T1000 (cell line): Measurements from ENCODE around the gene PPP1R1A.

Experiments used
- DNase-seq: peaks from one replicate; lab custom pipeline; 2025; ENCODE audit warnings: mixed read lengths; lab: John Stamatoyannopoulos, UW

The PPP1R1A gene

DNA sequence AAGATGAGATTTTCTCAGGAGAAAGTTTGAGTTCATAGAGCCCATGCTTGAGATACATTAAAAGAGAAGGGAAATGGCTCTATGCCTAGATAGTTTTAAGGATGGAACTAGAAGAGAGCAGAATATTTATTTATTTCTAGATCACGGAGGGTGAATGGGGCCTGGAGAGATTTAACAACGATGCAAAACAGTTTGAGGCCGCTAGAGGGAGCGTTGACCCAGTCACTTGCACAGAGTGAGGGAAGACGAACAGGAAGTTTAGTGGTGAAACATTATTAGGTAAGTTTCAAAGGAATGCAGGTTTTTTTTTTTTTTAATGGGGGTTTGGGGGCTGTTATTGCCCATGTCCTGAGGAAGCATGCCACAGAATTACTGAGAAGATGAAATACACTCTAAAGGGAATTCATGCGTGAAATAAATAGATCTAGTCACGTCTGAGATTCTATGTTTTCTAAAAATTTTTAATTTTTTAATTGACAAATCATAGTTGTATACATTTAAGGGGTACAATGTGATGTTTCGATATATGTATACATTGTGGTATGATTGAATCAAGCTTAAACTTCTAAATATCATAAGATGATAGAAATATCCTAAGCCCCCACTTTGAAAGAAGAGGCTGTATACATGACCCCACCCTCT lies 14.8 kb upstream of the PPP1R1A start:
- DNase-seq = peak; percentile 7

GRCh38 chr12:54602661-54603060 lies 14.2 kb upstream of the PPP1R1A start:
- DNase-seq = no peak

- DNase-seq = no peak
Measured at GRCh38 chr12:54601841-54602240, 13.4 kb upstream of the PPP1R1A start.

GRCh38 chr12:54598970-54599369 lies 10.5 kb upstream of the PPP1R1A start:
- no peak for DNase-seq

GRCh38 chr12:54596526-54596946 lies 8.1 kb upstream of the PPP1R1A start:
- DNase-seq = no peak

DNA sequence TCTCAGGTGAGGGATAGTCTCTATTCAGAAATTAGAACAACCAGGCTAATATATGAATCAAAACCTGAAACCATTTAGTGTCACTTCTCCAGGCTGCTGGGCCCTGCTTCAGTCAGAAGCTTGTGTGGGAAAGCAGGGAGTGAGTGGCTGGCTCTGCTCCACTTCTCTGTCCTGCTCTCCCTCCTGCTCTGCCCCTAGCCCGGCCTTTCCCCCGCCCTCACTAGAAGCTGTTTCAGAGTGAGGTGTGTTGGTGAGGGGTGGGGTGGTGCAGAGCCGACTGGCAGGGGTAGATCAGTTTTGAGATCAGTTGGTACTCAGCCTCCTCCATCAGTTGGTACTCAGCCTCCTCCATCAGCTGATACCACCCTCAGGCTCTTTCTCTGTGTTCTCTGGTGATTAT lies 7.0 kb upstream of the PPP1R1A start:
- no peak for DNase-seq

GRCh38 chr12:54593725-54594124 lies 5.3 kb upstream of the PPP1R1A start:
- DNase-seq = no peak

- no peak for DNase-seq
Measured at GRCh38 chr12:54593135-54593534, 4.7 kb upstream of the PPP1R1A start.

GRCh38 chr12:54592316-54592715 lies 3.9 kb upstream of the PPP1R1A start:
- DNase-seq = no peak

- DNase-seq = no peak
Measured at GRCh38 chr12:54590978-54591591, 2.6 kb upstream of the PPP1R1A start.

DNA sequence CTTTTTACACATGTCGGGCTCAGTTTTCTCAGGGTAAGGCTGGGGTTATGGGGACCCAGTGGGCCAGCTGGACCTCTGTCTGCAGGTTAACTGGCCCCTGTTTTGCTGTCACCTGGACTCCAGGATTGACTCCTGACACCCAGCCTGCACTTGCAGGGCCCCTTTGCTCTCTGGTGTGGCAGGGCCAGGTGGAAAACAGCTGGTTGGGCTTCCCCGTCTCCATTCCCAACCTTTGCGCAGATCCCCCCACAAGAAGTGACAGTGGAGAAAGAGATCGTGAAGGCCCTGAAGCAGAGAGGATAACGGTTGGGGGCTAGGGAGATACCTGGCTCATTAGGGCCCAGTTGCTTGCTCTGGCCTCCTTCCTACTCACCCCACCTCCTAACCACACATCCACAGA lies 1.5 kb upstream of the PPP1R1A start:
- DNase-seq = no peak

DNA sequence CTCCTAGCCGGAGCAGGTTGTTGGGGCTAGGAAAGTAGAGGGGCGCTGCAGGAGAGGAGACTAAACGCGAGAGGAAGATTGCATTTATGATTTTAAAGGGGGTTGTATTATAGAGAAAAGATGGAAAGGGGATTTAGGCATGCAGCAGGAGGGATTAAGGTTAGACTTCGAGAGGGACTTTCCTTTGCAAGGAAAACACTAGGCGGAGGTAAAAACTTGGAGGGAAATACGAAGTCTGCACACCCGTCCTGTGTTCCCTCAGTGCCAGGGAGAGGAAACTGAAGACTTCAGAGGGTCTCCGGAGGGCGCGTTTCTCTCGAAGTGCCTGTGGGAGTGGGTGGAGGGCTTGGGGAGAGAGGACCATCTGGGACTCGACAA lies 420 bp upstream of the PPP1R1A start:
- DNase-seq = no peak

GRCh38 chr12:54587315-54587873 lies 1.1 kb downstream of the PPP1R1A start:
- no peak for DNase-seq

- DNase-seq = no peak
Measured at GRCh38 chr12:54586620-54587019, 1.8 kb downstream of the PPP1R1A start.

DNA sequence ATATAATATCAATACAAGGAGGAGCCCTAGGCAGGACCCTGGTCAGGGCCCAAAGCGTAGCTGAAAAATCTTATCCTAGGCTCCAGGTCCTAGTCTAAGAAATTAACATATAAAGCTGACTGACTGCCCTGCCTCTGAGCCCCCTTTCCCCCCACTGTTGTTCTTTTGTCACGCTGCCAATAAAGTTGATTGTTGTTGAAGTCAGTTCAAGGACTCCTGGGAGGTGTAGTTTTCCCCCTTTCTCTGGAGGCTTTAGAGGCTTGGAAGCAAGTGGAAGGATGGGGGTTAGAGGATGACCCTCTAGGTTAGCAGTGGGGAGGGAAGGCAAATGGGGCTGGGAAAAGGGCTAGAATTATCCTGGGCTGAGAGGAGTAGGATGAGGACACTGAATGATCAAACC lies 3.2 kb downstream of the PPP1R1A start:
- no peak for DNase-seq

- no peak for DNase-seq
Measured at GRCh38 chr12:54584128-54584527, 4.3 kb downstream of the PPP1R1A start.

DNA sequence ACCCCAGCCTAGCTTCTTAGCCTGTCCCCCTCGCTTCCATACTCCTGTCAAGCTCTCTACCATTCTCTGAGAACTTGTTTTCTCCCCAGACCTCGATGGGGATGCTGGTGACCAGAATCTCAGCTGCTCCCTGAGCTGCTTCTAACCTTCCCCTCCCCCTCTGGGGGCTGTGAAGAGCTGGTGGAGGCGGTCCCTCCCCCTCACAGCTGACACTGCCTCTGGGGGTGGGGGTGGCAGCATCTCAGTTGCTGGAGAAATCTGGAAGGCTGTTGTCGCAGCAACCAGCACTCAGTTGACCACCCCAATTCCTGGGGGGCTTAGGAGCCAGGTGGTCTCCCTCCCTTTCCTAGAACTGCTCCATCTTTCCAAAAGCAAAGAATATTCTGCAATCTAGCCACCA lies 4.7 kb downstream of the PPP1R1A start:
- DNase-seq = no peak

GRCh38 chr12:54581412-54581811 lies 7.0 kb downstream of the PPP1R1A start:
- no peak for DNase-seq

DNA sequence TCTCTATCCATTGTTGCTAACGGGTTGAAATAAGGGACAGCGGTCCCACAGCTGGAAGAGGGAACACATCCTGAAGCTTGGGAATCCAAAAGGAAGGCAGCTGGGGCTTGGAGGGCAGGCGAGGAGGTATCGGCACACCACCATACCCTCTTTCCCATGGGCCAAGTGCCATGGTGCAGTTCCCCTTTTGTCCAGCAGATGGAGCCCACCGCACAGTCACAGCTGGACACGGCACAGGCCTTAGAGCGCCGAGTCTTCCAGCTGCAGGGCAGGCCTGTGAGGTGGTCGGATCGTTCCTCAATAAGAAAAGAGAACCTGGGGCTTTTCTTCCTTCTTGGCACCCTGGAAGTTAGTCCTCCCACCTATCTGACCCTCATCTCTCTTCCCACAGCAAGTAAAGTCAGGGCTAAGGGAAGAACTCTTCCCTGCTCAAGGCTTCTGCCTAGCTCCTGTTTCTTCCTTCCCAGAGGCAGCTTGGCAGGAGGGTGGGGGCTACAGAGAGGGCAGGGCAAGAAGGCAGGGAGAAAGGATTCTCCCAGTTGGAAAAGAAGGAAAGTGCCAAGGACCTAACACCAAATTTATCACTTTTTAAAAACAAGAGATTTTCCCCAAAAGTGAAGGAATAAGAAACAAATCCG lies 8.6 kb downstream of the PPP1R1A start:
- peak; percentile 69 for DNase-seq

DNA sequence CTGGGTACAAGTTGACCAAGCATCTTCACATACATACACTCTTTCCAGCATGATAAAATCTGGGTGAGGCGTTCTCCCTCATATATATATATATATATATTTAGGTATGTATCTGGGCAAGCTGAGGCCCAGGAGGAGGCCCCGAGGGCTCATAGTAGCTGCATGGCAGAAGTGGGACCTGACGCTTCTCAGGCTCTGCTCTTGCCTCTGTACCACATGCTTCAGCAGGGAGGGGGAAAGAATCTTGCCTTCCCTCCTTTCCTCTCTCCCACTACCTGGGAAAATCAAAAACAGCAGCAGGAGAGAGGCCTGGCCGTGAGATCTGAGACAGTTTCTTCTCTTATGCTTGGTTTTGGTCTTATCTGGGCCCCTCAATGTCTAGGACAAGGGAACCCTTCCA lies 9.2 kb downstream of the PPP1R1A start:
- DNase-seq = no peak

GRCh38 chr12:54578778-54579177 lies 9.7 kb downstream of the PPP1R1A start:
- DNase-seq = no peak

GRCh38 chr12:54572881-54573280 lies 15.6 kb downstream of the PPP1R1A start:
- DNase-seq = no peak
